ENCODE measurements around the gene ARX. TPM values are rescaled to one million over a fixed set of nuclear protein-coding genes. Genes with fewer than 3 reads are reported as not detected.

The ARX gene
- polyA plus RNA-seq, 1 of the 3 experiments (the other 2 are of a cell fraction) = not detected

GRCh38 chrX:25006586-25007058, 9.1 kb downstream of the ARX start:
- H3K36me3 ChIP-seq (replicated peaks in 1 of 2; ENCODE audit: control insufficient read depth in 1 of 2, insufficient read depth in 2 of 2, low read length in 1 of 2) = no peaks in the 10 kb centered on the region
- DNase-seq = no peak
- no peaks in the 10 kb centered on the region for H3K9me2 ChIP-seq
- no peaks in the 10 kb centered on the region for H3K79me2 ChIP-seq (ENCODE audit: insufficient read depth)
- no peaks in the 10 kb centered on the region for H3F3A ChIP-seq (replicated peaks; ENCODE audit: insufficient read depth)
- no peak overlapping the region for H3K27ac ChIP-seq (ENCODE audit: low read depth in 2 of 2, low read length in 1 of 2)
- CTCF ChIA-PET = interaction anchor here (0.7 kb wide), 1 partner anchor 13 kb away, joined by 3 read pairs; no protein-coding TSS in a partner anchor
- H3K9ac ChIP-seq = no peak overlapping the region
- no peaks in the 10 kb centered on the region for H3K9me3 ChIP-seq
- H3K4me1 ChIP-seq (ENCODE audit: control insufficient read depth in 1 of 2, insufficient read depth in 2 of 2, low read depth in 1 of 2, low read length in 1 of 2) = peaks cover 0 to 10% of the 10 kb centered on the region in 2 experiments; a peak in 2 of 4 replicates
- H2AFZ ChIP-seq (ENCODE audit: low read depth) = no peak overlapping the region
- POLR2A ChIA-PET = no interaction called here
- no peak overlapping the region for H3K4me3 ChIP-seq (ENCODE audit: low read depth in 2 of 2, low read length in 1 of 2)
- peaks cover 12% of the 10 kb centered on the region; the same call in 1 of the 2 replicates for H3K27me3 ChIP-seq (ENCODE audit: insufficient read depth)
- WGBS (ENCODE audit: low lambda C conversion rate) = 40% methylated on average over 7 of the region's 7 CpGs
- H4K20me1 ChIP-seq (ENCODE audit: insufficient read depth) = no peaks in the 10 kb centered on the region
- no peak for TF ChIP-seq ZBTB33 (IDR thresholded peaks at IDR 0.05; ENCODE audit: borderline replicate concordance, low read depth)
- TF ChIP-seq POLR2AphosphoS5 (IDR thresholded peaks at IDR 0.05; ENCODE audit: low read depth, low read length) = no peak
- TF ChIP-seq RXRA (IDR thresholded peaks at IDR 0.05; ENCODE audit: borderline replicate concordance, low read depth) = no peak
- TF ChIP-seq YY1 (IDR thresholded peaks at IDR 0.05; ENCODE audit: low read depth) = no peak
- no peak for TF ChIP-seq EZH2phosphoT487 (IDR thresholded peaks at IDR 0.05; ENCODE audit: borderline replicate concordance, low read depth)
- no peak for TF ChIP-seq EP300 (IDR thresholded peaks at IDR 0.05; ENCODE audit: borderline replicate concordance in 1 of 2, low read depth in 1 of 2, low read length in 1 of 2)
- no peak for TF ChIP-seq IRF3 (IDR thresholded peaks at IDR 0.05; ENCODE audit: low read depth, low read length)
- TF ChIP-seq GABPA (IDR thresholded peaks at IDR 0.05; ENCODE audit: low read depth) = no peak
- no peak for TF ChIP-seq USF1 (IDR thresholded peaks at IDR 0.05; ENCODE audit: borderline replicate concordance, low read depth)
- no peak overlapping the region for H3K4me2 ChIP-seq

- Histone ChIP-seq H3K4me3 (ENCODE audit: low read depth in 2 of 2, low read length in 1 of 2) (no peak overlapping the region), H3K4me2 (no peak overlapping the region), H3F3A (replicated peaks; ENCODE audit: insufficient read depth) (no peaks in the 10 kb centered on the region), H3K79me2 (ENCODE audit: insufficient read depth) (no peaks in the 10 kb centered on the region), H3K27me3 (ENCODE audit: insufficient read depth) (peaks cover 6% of the 10 kb centered on the region; the same call in 1 of the 2 replicates), H2AFZ (ENCODE audit: low read depth) (no peak overlapping the region), H3K9ac (no peak overlapping the region), H3K36me3 (replicated peaks in 1 of 2; ENCODE audit: control insufficient read depth in 1 of 2, insufficient read depth in 2 of 2, low read length in 1 of 2) (no peaks in the 10 kb centered on the region), H3K9me2 (no peaks in the 10 kb centered on the region), H4K20me1 (ENCODE audit: insufficient read depth) (no peaks in the 10 kb centered on the region), H3K4me1 (ENCODE audit: control insufficient read depth in 1 of 2, insufficient read depth in 2 of 2, low read depth in 1 of 2, low read length in 1 of 2) (peaks cover 0 to 10% of the 10 kb centered on the region in 2 experiments; a peak in 2 of 4 replicates), H3K9me3 (no peaks in the 10 kb centered on the region), H3K27ac (ENCODE audit: low read depth in 2 of 2, low read length in 1 of 2) (no peak overlapping the region)
- ChIA-PET CTCF (interaction anchor here (0.7 kb wide), 1 partner anchor 12 kb away, joined by 3 read pairs; no protein-coding TSS in a partner anchor), POLR2A (no interaction called here)
- DNase-seq = no peak
- 64% methylated on average over 47 of the region's 72 CpGs for WGBS (ENCODE audit: low lambda C conversion rate)
- TF ChIP-seq GABPA (IDR thresholded peaks at IDR 0.05; ENCODE audit: low read depth) = no peak
- no peak for TF ChIP-seq SMC3 (IDR thresholded peaks at IDR 0.05; ENCODE audit: low read depth, low read length)
- no peak for TF ChIP-seq RCOR1 (IDR thresholded peaks at IDR 0.05; ENCODE audit: low read length)
- TF ChIP-seq IRF3 (IDR thresholded peaks at IDR 0.05; ENCODE audit: low read depth, low read length) = no peak
- no peak for TF ChIP-seq TAF1 (IDR thresholded peaks at IDR 0.05; ENCODE audit: borderline replicate concordance, low read depth, low read length)
- no peak for TF ChIP-seq POLR2AphosphoS5 (IDR thresholded peaks at IDR 0.05; ENCODE audit: low read depth, low read length)
- TF ChIP-seq EZH2phosphoT487 (IDR thresholded peaks at IDR 0.05; ENCODE audit: borderline replicate concordance, low read depth) = no peak
- no peak for TF ChIP-seq CHD2 (IDR thresholded peaks at IDR 0.05; ENCODE audit: low read length, partially characterized antibody)
- TF ChIP-seq ZBTB33 (IDR thresholded peaks at IDR 0.05; ENCODE audit: borderline replicate concordance, low read depth) = no peak
- no peak for TF ChIP-seq JUND (IDR thresholded peaks at IDR 0.05)
- no peak for TF ChIP-seq MXI1 (IDR thresholded peaks at IDR 0.05; ENCODE audit: low read depth, low read length)
- TF ChIP-seq NFIC (IDR thresholded peaks at IDR 0.05; ENCODE audit: borderline replicate concordance) = no peak
- no peak for TF ChIP-seq FOSL2 (IDR thresholded peaks at IDR 0.05; ENCODE audit: borderline replicate concordance, low read depth)
- no peak for TF ChIP-seq TCF12 (IDR thresholded peaks at IDR 0.05)
Observed at GRCh38 chrX:25005382-25006185, 10.2 kb downstream of the ARX start.

All from SK-N-SH (cell line).